Caco-2 (cell line): ENCODE results near the gene LINGO1. TPM values are rescaled to one million over a fixed set of nuclear protein-coding genes. Genes with fewer than 3 reads are reported as not detected.

Source experiments
- BruUV-seq: library from RNA; stranded (reverse); fragments of 400-500 nt; replicated peaks from 2 replicates; lab custom pipeline; 2021; lab: Mats Ljungman, UMichigan
- CTCF ChIA-PET: fragments of 300-600 bp; sonication (Branson Sonifier 250); formaldehyde crosslinking; loops from one replicate; lab custom pipeline; 2022; ENCODE audit warnings: antibody characterized with exemption; lab: Charles Lee
- POLR2A ChIA-PET: fragments of 300-600 bp; sonication (Branson Sonifier 250); formaldehyde crosslinking; loops from one replicate; lab custom pipeline; 2022; ENCODE audit warnings: antibody characterized with exemption; lab: Charles Lee
- DNase-seq, 2 experiments: peaks; one replicate each; pipeline versions ENCODE4 v3.0.0 to v3.0.0-alpha.2; 2020 to 2022
- H3K27me3 ChIP-seq: replicated peaks from 2 replicates; pipeline ENCODE4 v1.6.0; 2011; ENCODE audit warnings: low read length; ENCODE audit not compliant: control insufficient read depth, insufficient read depth
- H3K36me3 ChIP-seq: 2 replicates; pipeline ENCODE4 v1.5.1; 2011; ENCODE audit warnings: low read length; ENCODE audit not compliant: control insufficient read depth, insufficient read depth
- H3K4me1 ChIP-seq: fragments of 250-450 bp; sonication (Bioruptor Pico); 2 replicates; pipeline ENCODE4 v1.5.1; 2020; ENCODE audit warnings: mild to moderate bottlenecking
- H3K4me3 ChIP-seq: 2 replicates; pipeline ENCODE4 v1.5.1; 2011; ENCODE audit warnings: low read depth, mild to moderate bottlenecking, control low read depth, low read length
- H3K9me3 ChIP-seq: fragments of 250-450 bp; sonication (Bioruptor Pico); 2 replicates; pipeline ENCODE4 v1.5.1; 2020; ENCODE audit warnings: mild to moderate bottlenecking, moderate library complexity
- H3K27ac Mint-ChIP-seq: one replicate; pipeline ENCODE4 v1.8.0; 2022; ENCODE audit warnings: mixed read lengths; ENCODE audit not compliant: unreplicated experiment
- H3K27me3 Mint-ChIP-seq: one replicate; pipeline ENCODE4 v1.8.0; 2022; ENCODE audit warnings: mixed read lengths; ENCODE audit not compliant: insufficient read depth, unreplicated experiment
- H3K36me3 Mint-ChIP-seq: one replicate; pipeline ENCODE4 v1.8.0; 2022; ENCODE audit warnings: mild to moderate bottlenecking, mixed read lengths; ENCODE audit not compliant: insufficient read depth, unreplicated experiment
- H3K4me1 Mint-ChIP-seq: one replicate; pipeline ENCODE4 v1.8.0; 2022; ENCODE audit warnings: low read depth, mixed read lengths; ENCODE audit not compliant: unreplicated experiment
- H3K4me3 Mint-ChIP-seq: one replicate; pipeline ENCODE4 v1.8.0; 2022; ENCODE audit warnings: mild to moderate bottlenecking, moderate library complexity, mixed read lengths; ENCODE audit not compliant: unreplicated experiment
- H3K9me3 Mint-ChIP-seq: one replicate; pipeline ENCODE4 v1.8.0; 2022; ENCODE audit warnings: mixed read lengths; ENCODE audit not compliant: unreplicated experiment
- intact Hi-C: fragments of 100-400 bp; cut with micrococcal nuclease; formaldehyde crosslinking; loops from one replicate; pipeline ENCODE4 v1.10.0; 2022; ENCODE audit not compliant: unreplicated experiment
- total RNA-seq: library from RNA; stranded (reverse); gene quantifications from 2 replicates; pipeline ENCODE4 v1.2.3, GENCODE V29; 2022
- TF ChIP-seq, protein P1 (sequence below), 2 experiments: fragments of 200-600 bp in 1 of 2; IDR thresholded peaks; 1 replicate in 1 of 2; 2 replicates in 1 of 2; pipeline versions ENCODE4 v1.5.1 to v1.8.0; 2011 to 2022; ENCODE audit warnings: antibody characterized with exemption in 1 of 2, control low read depth in 1 of 2, inconsistent platforms in 1 of 2, low read depth in 1 of 2, low read length in 1 of 2, mild to moderate bottlenecking in 1 of 2, moderate library complexity in 1 of 2; ENCODE audit not compliant: insufficient read depth in 1 of 2, severe bottlenecking in 1 of 2, unreplicated experiment in 1 of 2

The LINGO1 gene
- total RNA-seq, 1 experiment from 2014 or later: 1.4 TPM

DNA sequence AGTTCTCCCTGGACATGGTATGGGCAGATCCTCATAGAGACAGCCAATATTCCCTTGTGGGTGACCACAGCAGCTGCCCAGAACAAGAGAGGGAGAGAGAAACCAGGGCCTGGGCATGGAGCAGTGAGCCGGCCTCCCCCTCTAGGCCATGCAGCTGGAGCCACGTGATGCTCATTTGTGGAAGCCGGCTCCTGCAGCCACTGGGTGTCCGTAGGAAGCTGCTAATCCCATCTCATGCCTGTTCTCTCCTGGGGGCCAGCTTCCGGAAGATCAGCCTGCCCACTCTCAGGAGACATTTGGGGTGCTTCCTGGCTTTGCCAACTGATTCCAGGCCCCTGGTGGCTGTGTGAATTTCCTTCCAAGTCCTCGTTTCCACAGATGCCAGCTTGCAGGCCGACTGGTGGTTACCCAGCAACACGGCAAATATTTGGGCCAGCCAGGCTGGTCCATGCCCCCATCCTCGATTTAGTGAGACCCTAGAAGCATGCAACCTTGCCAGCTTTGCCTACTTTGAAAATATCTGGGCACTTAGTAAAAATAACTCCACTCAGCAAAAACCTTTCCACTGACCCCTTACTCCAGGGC, 55.3 kb downstream of the LINGO1 start:
- Mint-ChIP-seq H3K9me3 (no peaks in the 10 kb centered on the region), H3K27me3 (no peaks in the 10 kb centered on the region), H3K4me3 (no peak overlapping the region), H3K27ac (no peak overlapping the region), H3K36me3 (no peaks in the 10 kb centered on the region), H3K4me1 (no peaks in the 10 kb centered on the region)
- POLR2A ChIA-PET: no interaction called here
- intact Hi-C loops: no loop called here
- TF ChIP-seq, protein P1, sequence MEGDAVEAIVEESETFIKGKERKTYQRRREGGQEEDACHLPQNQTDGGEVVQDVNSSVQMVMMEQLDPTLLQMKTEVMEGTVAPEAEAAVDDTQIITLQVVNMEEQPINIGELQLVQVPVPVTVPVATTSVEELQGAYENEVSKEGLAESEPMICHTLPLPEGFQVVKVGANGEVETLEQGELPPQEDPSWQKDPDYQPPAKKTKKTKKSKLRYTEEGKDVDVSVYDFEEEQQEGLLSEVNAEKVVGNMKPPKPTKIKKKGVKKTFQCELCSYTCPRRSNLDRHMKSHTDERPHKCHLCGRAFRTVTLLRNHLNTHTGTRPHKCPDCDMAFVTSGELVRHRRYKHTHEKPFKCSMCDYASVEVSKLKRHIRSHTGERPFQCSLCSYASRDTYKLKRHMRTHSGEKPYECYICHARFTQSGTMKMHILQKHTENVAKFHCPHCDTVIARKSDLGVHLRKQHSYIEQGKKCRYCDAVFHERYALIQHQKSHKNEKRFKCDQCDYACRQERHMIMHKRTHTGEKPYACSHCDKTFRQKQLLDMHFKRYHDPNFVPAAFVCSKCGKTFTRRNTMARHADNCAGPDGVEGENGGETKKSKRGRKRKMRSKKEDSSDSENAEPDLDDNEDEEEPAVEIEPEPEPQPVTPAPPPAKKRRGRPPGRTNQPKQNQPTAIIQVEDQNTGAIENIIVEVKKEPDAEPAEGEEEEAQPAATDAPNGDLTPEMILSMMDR (IDR thresholded peaks at IDR 0.05; ENCODE audit: insufficient read depth in 1 of 2, low read depth in 1 of 2, low read length in 1 of 2, severe bottlenecking in 1 of 2, unreplicated experiment in 1 of 2): no peak
- H3K9me3 ChIP-seq: no peaks in the 10 kb centered on the region
- no peak for DNase-seq
- no peaks in the 10 kb centered on the region for H3K4me1 ChIP-seq
- H3K27me3 ChIP-seq: no peaks in the 10 kb centered on the region
- no peak overlapping the region for H3K4me3 ChIP-seq
- CTCF ChIA-PET: no interaction called here
- H3K36me3 ChIP-seq: no peaks in the 10 kb centered on the region
- BruUV-seq: no TSS peak

DNA sequence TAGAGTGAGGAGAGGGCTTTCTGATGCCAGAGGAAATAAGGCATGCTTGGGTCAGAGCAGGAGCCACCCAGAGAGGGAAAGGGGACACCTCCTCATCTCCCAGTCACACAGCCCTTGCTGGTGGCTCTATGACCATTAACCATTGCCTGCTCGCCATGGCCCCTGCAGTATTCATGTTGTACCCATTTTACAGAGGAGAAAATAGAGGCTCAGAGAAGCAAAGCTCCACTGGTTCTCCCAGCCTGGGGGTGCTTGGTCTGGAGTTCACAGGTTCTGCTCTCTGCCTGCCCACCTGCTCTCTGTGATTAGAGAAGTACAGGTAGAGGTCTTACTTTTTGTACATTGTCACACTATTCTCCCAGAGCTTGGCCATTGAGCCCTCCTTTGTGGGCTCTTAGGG, 56.2 kb downstream of the LINGO1 start:
- no peaks in the 10 kb centered on the region for H3K27me3 ChIP-seq
- H3K4me3 Mint-ChIP-seq: no peak overlapping the region
- H3K4me1 ChIP-seq: no peaks in the 10 kb centered on the region
- no TSS peak for BruUV-seq
- H3K9me3 Mint-ChIP-seq: no peaks in the 10 kb centered on the region
- H3K27me3 Mint-ChIP-seq: no peaks in the 10 kb centered on the region
- CTCF ChIA-PET: no interaction called here
- no peaks in the 10 kb centered on the region for H3K36me3 ChIP-seq
- DNase-seq: no peak
- POLR2A ChIA-PET: no interaction called here
- no peaks in the 10 kb centered on the region for H3K36me3 Mint-ChIP-seq
- H3K9me3 ChIP-seq: no peaks in the 10 kb centered on the region
- no peak overlapping the region for H3K27ac Mint-ChIP-seq
- no peaks in the 10 kb centered on the region for H3K4me1 Mint-ChIP-seq
- H3K4me3 ChIP-seq: no peak overlapping the region
- TF ChIP-seq, protein P1 (IDR thresholded peaks at IDR 0.05; ENCODE audit: insufficient read depth in 1 of 2, low read depth in 1 of 2, low read length in 1 of 2, severe bottlenecking in 1 of 2, unreplicated experiment in 1 of 2): no peak
- intact Hi-C loops: no loop called here

DNA sequence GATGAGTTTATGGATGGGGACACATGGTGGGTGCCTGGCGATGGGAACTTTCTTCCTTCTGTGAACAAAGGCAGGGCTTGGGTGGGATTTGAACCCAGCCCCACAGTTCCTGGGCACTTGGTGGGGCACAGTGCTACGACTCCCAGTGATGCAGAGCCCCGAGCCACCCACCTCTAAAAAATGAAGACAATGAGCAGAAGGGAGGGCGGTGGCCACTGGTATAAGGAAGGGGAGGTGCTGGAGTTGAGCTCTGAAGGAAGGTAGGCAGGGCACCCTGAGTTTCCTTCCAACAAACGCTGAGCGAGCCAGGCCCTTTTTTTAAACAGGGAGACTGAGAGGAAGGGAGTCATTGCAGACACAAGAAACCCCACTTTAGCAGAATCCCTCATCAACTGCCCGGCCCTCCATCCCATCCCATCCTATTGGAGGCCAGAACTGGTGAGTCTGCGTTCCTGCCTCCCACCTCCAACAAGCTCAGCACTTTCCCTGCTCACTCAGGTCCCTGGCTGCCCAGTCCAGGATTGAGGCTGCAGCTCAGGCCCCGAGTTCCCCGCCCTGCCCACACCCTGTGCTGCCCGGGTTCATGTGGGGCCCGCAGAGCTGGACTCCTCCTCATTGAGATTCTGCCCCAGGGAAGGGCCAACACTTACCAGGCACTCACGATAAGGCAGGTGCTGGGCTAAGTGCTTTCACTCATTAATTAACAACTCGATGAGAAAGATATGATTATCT, 57.3 kb downstream of the LINGO1 start:
- TF ChIP-seq, protein P1 (IDR thresholded peaks at IDR 0.05; ENCODE audit: insufficient read depth in 1 of 2, low read depth in 1 of 2, low read length in 1 of 2, severe bottlenecking in 1 of 2, unreplicated experiment in 1 of 2): no peak
- H3K4me1 ChIP-seq: peaks cover under 1% of the 10 kb centered on the region; the same call in 1 of the 2 replicates
- no peaks in the 10 kb centered on the region for H3K36me3 ChIP-seq
- POLR2A ChIA-PET: no interaction called here
- no peak overlapping the region for H3K4me3 ChIP-seq
- H3K27ac Mint-ChIP-seq: no peak overlapping the region
- H3K4me3 Mint-ChIP-seq: no peak overlapping the region
- BruUV-seq: no TSS peak
- intact Hi-C loops: no loop called here
- no peaks in the 10 kb centered on the region for H3K27me3 ChIP-seq
- H3K9me3 Mint-ChIP-seq: no peaks in the 10 kb centered on the region
- DNase-seq: no peak
- no peaks in the 10 kb centered on the region for H3K27me3 Mint-ChIP-seq
- H3K9me3 ChIP-seq: no peaks in the 10 kb centered on the region
- CTCF ChIA-PET: no interaction called here
- no peaks in the 10 kb centered on the region for H3K4me1 Mint-ChIP-seq
- H3K36me3 Mint-ChIP-seq: no peaks in the 10 kb centered on the region
